Tibial nerve (tissue), 3 donors: Measurements from ENCODE around the gene MPRIP.

ENCODE experiments used
- CTCF ChIP-seq, 5 experiments: fragments of 200-600 bp in 3 of 5; fragments of 450-650 bp in 2 of 5; sonication (generic) in 3 of 5; IDR thresholded peaks; one replicate each; pipeline ENCODE4 v1.5.1; 2016 to 2019; ENCODE audit warnings: antibody characterized with exemption in 5 of 5, mild to moderate bottlenecking in 3 of 5, moderate library complexity in 2 of 5
- POLR2A ChIP-seq, 2 donors: fragments of 450-650 bp; IDR thresholded peaks; one replicate each; pipeline ENCODE4 v1.6.1; 2017; ENCODE audit warnings: antibody characterized with exemption in 2 of 2, mild to moderate bottlenecking in 2 of 2, moderate library complexity in 2 of 2

- TF ChIP-seq CTCF (IDR thresholded peaks at IDR 0.05) (no peak), POLR2A (IDR thresholded peaks at IDR 0.05) (no peak)
These were observed 197.6 kb downstream of the MPRIP start for GRCh38 chr17:17239832-17240231.
